ENCODE results near the gene NT5DC2.

Gene NT5DC2

DNA sequence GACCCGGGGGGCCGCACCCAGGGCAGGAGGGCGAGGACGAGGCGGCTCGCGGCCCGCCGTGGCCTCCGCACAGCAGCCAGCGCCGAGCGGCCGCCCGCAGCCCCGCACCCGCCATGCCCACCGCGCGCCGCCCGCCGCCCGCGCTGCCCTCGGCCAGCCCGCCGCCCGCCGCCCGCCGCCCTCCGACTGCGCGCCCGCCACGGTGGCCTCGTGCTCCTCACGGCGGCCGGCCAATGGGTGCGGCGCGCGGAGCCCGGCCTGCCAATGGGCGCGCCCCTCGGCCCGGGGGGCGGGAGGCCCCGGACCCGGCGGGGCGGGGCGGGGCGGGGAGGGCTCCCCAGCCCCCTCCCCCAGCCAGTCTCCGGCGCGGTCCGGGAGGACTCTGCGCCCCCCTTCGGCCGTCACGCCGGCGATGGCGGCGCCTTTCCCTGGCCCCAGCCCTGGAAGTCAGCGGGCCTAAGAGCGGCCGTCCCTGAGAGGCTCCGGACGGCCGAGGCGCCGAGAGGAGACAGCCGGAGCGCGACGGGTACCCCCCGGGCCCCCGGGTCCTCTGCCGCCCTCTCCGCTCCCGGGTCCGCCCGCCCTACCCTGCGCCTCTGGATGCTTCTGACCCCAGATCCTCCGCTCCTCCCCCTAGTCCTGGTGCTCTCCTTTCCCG, at the start of gene NT5DC2:
Gene NT5DC2 (minus strand): TSS at position 235 of the 658 bp plus-strand sequence. CDS start 120 bp downstream, at position 115.
- FAIRE-seq = no peak
- peak; percentile 96 for DNase-seq (ENCODE audit: low spot score)

DNA sequence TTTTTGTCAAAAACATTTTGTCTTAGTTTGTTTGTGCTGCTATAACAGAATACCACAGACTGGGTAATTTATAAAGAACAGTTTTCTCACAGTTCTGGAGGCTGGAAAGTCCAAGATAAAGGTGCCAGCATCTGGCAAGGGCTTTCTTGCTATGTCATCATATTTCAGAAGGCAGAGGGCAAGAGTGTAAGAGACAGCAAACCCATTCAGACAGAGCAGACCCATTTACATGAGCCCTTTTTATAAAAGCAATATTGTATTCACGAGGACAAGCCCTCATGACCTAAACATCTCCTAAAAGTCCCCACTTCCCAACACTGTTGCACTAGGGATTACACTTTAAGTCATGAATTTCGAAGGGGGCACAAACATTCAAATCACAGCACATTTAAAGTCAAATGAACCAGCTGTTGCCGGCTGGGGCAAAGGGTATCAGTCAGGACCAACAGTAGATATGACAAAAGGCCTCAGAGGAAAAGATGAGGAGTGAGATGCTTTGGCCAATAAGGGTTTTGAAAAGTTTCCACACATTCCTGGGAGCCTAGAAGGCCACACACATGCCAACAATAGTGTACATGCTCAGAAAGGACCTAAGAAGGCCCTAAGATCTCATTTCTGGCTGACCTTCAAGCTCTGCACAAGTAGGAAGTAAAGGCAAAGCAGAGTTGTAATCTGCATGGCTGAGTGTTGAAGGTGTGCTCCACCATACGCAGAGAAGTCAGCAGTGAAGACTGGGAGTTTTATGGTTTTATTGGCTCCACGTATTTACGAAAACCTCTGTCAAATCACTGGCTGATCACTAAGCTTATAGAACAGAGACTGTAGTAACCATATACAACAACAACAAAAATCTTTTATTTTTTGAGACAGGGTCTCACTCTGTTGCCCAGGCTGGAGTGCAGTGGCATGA, 40.7 kb upstream of the NT5DC2 start:
- no peak for FAIRE-seq
- no peak for DNase-seq (ENCODE audit: low spot score)

DNA sequence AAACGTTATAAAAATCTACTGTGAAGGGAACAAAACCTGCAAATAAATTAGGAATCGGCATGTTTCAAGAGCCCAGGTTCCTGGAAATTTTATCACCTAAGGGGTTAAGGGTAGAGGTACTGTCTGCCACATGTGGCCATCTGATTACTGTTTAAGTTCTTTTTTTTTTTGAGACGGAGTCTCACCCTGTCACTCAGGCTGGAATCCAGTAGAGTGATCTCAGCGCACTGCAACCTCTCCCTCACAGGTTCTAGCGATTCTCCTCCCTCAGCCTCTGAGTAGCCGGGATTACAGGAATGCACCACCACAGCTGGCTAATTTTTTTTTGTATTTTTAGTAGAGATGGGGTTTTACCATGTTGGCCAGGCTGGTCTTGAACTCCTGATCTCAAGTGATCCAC, 38.6 kb upstream of the NT5DC2 start:
- no peak for FAIRE-seq
- no peak for DNase-seq (ENCODE audit: low spot score)

DNA sequence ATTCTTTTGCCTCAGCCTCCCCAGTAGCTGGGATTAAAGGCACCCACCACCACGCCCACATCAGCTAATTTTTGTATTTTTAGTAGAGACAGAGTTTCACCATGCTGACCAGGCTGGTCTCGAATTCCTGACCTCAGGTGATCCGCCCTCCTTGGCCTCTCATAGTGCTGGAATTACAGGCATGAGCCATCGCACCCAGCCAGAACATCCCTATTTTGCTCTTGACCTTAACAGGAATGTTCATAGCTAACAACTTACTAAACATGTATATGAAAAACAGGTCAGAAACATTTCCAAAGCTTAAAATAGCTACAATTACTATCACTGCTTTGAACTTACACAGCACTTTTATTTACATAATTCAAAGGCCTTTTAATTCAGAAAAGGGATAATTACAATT, 36.4 kb upstream of the NT5DC2 start:
- no peak for FAIRE-seq
- no peak for DNase-seq (ENCODE audit: low spot score)

DNA sequence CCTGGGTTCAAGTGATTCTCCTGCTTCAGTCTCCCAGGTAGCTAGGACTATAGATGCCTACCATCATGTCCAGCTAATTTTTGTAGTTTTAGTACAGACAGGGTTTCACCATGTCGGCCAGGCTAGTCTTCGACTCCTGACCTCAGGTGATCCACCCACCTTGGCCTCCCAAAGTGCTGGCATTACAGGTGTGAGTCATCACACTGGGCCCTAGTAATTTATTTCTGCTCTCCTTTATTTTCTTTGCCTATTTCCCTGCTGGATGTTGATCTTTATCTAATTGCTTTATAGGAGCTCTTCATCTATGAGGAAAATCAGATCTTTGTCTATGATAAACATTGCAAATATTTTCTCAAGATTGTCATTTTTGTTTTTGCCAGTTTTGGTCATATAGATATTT, 34.4 kb upstream of the NT5DC2 start:
- no peak for DNase-seq (ENCODE audit: low spot score)
- FAIRE-seq = no peak

DNA sequence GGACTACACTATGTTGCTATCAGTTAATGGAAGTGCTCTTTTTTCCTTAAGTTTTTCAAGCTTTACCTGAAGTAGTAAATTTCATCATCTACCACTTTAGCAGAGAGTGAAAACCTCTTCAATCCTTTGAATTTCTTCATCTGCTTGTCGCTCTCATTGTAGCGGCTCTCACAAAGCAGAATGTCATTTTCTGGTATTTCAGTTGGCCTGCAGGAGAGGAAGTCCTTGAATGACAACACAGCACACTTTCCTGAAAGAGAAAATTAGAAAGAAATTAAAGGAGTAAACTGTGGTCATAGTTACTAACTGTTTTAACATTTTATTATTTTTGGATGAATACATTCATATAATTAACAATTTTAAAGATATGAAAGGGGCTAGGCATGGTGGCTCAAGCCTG, 30.3 kb upstream of the NT5DC2 start:
- DNase-seq (ENCODE audit: low spot score) (no peak), FAIRE-seq (no peak)

DNA sequence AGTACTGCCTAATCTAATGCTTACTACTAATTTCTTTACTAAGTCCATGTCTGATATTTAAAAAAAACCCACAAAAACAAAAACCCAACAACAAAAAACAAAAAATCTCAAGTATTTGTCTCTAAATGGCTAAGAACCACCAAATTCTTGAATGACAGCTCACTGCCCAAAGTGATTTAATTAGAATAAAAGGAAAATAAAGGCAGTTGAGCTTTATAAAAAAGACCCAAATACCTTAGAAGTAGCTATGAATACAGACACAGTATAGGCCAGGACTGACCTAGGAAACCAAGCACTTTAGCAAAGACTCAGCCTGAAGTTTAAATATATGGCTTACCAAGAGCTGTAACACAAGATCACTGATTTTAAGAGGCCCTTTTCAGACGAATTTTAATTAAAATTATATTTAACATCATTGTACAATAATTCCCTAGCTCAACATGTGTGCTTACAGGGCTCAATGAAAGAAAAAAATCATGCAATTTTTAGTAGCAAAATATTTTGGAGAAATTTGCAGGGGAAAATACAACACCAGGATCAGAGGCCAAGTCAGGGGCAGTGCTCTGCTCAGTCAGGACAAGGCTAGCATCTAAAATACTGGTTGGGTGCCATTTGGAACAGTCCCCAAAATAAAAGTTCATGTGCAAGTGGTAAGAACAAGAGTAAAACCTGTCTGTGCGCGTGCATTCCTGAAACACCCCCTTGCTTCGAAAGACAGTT, 27.5 kb upstream of the NT5DC2 start:
- FAIRE-seq (no peak), DNase-seq (ENCODE audit: low spot score) (no peak)

DNA sequence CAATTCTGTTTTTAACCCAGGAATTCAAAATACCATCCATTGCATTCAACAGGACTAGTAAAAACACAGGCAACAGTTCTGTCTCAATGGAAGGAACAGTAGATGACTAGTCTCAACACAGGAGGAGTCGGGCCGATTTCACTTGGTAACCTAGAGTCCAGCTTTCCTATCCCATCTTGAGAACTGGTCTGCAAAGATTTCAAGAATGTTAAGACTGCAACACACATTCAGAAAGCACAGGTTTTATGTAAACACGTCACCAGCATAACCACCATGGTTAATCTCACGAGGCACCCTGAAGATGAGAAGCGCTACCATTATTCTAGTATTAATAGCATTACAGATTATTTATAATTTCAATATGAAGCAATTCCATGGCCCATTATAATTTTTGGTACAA, 24.8 kb upstream of the NT5DC2 start:
- DNase-seq (ENCODE audit: low spot score) (no peak), FAIRE-seq (no peak)

DNA sequence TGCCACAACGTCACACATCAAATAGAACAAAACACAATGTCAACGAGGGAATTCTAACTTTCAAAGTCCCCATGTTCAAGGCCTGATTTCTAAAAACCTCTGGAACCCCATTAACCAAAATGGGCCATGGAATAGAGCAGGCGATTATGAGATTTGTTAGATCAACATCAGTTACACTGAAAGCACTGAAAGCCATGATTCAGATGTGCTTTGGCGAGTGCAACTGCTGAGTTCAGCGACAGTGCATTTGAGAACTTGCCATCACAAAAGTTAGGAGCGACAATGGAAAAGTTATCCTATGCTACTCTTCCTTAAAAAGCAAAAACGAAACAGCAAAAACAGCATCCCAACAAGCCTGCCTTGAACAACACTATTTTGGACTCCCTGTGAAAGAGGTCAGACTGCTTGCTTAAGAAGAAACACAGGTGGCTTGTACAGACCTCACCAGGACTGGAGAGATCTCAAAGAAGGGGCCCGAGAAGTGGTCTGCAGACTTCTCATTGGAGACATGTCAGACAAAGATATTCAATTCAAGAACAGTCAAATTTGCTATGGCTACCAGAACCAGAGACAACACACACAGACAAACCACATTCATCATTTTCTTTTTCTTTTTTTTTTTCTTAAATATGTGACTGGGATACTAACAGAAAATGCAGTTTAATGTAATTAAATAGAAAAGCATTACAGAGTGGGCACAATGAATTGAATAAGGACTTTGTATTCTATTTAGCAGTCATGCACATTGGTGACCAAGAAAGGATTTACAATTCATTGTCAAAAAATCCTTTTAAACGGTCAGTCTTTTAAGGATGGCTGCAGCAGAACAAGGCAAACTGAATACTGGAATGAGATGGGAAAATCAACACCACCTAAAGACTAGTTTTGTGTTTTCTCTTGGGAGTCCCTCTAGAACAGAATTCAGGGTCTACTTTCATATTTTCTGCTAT, 23.6 kb upstream of the NT5DC2 start:
- no peak for FAIRE-seq
- no peak for DNase-seq (ENCODE audit: low spot score)

DNA sequence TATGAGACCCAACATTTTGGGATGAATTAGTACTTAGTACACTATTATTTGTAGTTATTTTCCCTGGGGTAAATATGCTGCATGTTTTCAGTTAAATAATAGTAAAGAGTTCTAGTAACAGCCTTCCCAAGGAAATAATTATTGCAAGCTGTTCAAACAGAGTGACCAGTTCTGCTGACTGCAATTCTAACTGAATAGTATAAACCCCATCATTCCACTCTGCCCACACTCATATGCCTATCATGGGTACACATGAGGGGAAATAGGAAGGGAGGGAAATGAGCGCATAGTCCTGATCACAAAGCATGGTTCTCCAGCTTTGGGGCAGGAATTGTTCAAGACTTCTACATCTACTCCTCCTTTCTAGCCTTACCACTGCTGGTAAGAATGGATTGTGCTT, 21.4 kb upstream of the NT5DC2 start:
- FAIRE-seq (no peak), DNase-seq (ENCODE audit: low spot score) (no peak)

DNA sequence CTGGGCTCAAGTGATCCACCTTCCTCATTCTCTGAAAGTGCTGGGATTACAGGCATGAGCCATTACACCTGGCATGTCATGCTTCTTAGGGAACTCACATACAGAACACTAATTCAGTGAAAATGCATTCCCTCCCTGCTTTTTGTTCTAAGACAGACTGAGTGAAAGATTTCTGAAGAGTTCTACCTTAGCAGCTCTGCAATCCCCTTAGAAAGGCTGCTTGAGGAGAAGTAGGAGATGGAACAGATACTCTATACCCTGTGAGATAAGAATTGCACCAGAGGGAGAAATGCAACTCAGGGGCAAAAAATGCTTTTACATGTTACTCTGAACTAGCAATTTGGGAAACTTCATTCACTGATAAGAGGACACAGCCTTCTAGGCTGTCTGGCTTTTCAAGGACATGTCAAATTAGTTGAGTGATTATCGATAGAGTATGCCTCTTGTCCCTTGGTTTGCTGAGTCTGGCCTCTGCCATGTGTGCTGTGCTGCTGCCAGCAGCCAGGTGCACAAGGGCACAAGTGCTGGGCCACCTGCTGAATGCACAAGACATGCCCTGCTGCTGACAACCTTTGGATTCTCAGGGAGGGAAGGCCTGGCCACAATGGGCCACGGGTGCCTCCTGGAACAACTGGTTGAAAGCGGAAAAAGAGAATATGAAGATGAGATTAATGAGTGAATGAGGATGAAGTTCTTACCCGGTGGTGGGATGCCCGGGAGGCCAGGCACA, 20.5 kb upstream of the NT5DC2 start:
- DNase-seq (ENCODE audit: low spot score) (no peak), FAIRE-seq (no peak)

DNA sequence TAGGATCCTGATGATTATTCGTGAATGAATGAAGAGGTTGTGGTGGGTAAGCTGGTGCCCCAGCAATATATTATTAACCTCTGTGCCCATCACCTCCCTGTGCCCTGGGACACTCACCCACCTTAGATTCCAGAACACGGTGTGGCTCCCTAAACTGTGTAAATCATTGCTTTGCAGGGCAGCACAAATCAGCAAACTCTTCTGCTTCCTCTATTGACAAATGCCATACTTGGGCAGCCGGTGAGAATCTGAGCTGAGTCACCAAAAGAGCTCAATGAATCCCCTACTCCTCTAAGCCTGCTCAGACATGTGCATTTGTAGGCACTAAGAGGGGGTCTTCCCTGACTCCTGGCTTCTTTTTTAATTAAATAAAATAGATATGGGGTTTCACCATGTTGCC, 18.4 kb upstream of the NT5DC2 start:
- FAIRE-seq = no peak
- no peak for DNase-seq (ENCODE audit: low spot score)

DNA sequence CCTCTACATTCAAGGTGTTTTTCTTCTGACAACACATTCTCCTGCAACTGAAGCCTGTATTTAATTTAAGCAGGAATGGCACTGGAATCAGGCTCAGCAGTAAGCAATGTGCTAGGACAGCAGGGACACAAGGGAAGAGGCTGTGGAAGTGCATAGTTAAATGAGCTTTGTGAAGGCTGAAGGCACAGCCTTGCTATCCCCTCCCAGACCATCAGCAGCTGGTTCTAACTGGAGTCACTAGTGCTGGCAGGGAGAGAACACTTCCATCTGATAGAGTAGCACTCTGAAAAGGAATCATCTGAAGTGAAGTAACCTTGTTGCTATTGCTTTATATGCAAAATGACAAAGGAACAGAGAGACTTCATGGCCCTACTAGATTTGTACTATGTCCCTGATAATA, 17.5 kb upstream of the NT5DC2 start:
- DNase-seq (ENCODE audit: low spot score) (no peak), FAIRE-seq (no peak)

DNA sequence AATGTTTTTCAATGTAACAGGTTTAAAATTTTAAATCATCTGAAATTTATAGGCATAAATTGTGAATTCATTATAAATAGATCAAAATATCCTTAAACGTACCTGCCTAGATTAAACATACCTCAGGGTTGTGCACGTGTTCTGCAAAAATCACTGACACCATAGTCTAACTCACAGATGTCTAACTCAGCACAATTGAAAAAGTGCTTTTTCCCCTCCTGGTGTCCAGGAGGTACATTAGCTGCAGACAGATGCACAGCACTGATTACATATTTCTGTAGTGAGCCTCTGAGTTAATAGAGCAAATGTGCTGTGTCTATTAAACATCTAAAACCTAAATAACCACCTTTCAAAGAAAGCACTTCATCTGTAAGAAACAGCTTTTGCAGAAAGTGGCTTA, 13.5 kb upstream of the NT5DC2 start:
- FAIRE-seq (no peak), DNase-seq (ENCODE audit: low spot score) (no peak)

DNA sequence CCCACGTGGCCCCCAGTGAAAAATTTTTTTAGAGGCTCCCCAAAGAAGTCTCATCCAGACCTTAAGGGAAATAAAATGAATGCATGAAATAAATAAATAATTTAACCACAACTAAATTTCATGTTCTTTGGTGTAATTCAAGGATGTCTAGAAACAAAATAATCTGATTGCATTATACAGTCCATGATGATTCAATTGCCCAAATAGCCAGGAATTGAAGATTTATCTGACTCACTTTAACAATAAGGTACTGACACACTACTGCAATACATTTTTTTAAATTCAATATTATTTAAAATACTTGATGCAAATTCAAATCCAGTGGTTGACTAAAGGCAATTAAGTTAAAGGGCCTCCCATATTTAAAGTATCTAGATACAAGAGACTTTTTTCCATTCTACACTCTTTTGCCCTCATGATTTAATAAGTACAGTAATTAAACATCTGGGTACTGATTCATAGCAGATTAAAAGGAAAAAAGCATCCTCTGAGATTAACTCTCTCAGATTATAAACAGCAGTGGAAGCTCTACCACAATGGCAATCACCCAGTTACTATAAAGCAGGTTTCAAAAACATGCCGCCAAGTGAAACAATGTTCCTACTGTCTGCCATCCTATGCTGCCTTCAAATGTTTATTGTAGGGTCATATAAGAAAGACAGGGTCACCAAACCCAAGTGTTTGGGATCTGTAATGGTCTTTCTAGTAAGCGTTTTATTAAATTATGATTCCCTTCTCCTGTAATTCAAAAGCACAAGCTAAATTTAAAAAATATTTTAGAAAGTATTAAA, 12.6 kb upstream of the NT5DC2 start:
- DNase-seq (ENCODE audit: low spot score) (no peak), FAIRE-seq (no peak)

DNA sequence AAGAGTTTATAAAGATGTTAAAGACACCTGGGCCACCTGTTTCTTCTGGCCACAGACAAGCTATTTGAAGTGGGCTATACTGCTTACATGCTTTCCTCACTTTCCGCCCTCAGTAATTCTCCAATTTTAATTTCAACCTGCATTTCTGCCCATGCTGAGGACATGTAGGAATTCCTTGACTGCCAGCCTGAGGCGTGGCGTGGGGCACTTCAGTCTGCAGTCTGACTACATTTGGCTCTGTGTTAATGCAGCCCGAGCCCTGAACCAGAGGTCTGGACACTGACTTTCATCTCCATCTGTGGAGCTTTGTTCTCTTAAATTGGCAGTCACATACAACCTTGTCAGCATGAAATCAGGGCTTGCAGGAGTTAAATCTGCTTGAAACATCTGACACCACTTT, 11.3 kb upstream of the NT5DC2 start:
- no peak for DNase-seq (ENCODE audit: low spot score)
- no peak for FAIRE-seq

DNA sequence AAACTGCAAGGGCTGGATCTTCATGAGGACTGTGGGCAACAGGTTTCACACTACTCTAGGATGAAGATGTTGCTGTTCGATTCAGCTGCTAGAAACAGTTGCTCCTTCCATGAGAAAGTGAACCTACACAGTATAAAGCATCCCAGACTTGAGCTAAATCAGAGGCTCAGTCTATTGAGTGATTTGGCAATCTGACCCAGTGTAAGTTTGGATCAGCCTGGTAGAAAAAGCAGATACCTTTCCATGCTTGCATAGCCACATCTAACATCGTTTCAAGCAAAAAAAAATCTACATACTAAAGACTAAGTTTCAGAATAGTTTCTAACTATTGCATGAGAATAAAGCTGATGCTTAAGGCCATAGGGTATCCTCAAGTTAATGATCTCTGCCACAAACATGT, 7.4 kb upstream of the NT5DC2 start:
- FAIRE-seq = no peak
- DNase-seq (ENCODE audit: low spot score) = no peak

DNA sequence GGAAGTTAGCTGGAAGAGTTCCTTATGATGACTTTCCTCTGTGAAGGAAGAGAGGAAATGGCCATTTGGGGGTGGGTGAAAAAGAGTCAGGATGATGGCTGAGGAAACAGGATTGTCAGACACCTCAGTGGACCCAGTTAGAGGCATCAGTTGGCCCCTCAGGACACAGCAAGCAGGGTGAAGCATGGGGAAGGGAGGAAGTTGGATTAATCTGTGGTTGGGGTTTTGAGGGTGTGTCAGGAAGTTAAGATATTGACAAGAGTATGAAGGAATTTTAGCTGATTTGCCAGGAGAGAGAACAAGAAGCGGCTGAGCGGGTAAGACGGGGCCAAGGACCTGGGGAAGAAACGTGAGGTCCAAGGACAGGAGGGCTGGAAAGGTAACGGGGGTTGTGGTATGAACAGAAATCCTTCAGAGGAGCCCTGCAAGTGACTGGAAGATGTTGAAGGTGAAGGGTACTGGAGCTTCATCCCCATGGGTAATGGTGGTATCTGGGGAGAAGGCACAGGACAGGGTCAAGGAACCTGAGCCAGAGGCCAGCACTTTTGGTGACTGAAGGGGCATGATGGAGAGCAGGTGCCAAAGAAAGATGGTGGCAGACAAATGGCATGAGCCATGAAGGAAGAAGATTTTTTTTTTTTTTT, 5.5 kb upstream of the NT5DC2 start:
- no peak for DNase-seq (ENCODE audit: low spot score)

More for the DNA sequence above, 5.5 kb upstream of the NT5DC2 start:
- no peak for FAIRE-seq
